ENCODE data around the gene TGM6.

The TGM6 gene

GRCh38 chr20:2380601-2381000 lies at the start of gene TGM6:
Gene TGM6, plus strand, starts transcription at chr20:2380901. Its CDS starts 68 bp downstream, at chr20:2380969.
- no peak for DNase-seq

- DNase-seq: no peak
These were observed 49.6 kb upstream of the TGM6 start for GRCh38 chr20:2331106-2331505.

GRCh38 chr20:2331901-2332565 lies 48.7 kb upstream of the TGM6 start:
- no peak for DNase-seq

- DNase-seq: no peak
These were observed 48.0 kb upstream of the TGM6 start for GRCh38 chr20:2332711-2333110.

- DNase-seq: no peak
These were observed 46.9 kb upstream of the TGM6 start for GRCh38 chr20:2333821-2334220.

- no peak for DNase-seq
These were observed 45.4 kb upstream of the TGM6 start for GRCh38 chr20:2335096-2335870.

DNA sequence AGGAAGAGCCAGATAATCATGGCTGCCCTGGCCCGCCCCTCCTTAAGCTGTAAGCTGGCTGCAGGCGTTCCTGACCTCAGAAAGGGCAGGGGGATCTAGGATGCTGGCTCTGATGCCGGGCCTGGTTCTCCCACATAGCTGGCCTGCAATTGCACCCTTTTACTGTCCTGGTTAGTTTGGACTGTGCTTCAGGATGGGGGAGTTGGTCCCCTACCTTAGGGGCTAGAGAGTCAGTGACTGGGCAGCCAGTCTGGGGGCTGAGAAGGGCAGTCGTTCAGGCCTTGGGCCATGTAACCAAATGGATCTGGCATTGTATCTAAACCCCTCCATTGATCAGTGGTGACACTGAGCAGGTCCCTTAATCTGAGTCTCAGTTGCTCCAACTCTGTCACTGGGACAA lies 44.2 kb upstream of the TGM6 start:
- no peak for DNase-seq

DNA sequence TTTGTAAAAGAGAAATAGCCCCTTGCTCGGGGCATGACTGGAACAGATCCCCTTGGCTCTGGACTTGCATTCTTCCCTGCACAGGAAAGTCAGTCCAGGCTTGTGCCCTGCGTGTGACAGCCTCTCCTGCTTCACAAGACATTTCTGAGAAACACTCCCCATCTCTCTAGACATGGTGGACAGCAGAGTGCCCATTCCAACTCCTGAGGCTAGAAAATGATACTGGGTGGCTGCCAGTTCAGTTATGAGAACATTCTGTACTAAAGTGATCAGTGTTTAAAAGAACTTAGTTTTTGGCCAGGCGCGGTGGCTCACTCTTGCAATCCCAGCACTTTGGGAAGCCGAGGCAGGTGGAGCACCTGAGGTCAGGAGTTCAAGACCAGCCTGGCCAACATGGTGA lies 43.6 kb upstream of the TGM6 start:
- DNase-seq: no peak

DNA sequence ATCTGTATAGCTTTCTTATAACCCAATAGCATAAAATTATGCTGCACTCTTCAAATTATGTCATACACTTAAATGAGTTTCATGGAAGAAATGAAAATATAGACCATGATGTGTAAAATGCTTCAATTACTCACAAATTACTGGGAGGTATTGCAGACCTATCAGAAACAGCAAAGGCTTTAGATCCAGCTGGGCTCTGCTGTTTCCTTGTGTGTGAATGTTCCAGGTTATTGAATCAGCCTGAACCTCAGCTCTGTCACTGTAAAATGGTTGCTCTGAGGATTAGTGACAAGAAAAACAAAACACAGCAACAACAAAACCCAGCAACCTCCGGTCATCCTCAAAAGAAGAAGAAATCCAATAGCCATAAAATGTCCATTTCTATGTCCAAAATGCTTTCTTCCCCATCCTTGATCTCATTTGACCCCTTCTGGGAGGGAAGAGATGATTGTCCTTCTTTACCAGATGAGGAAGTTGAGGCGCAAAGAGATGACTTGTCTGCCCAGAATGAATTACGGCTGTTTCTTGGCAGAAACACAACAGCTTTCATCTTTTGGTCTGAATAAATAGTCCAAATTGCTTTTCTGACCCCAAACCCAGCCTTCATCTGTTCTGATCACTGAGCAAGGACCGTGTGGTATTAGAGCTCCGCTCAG lies 42.2 kb upstream of the TGM6 start:
- no peak for DNase-seq

DNA sequence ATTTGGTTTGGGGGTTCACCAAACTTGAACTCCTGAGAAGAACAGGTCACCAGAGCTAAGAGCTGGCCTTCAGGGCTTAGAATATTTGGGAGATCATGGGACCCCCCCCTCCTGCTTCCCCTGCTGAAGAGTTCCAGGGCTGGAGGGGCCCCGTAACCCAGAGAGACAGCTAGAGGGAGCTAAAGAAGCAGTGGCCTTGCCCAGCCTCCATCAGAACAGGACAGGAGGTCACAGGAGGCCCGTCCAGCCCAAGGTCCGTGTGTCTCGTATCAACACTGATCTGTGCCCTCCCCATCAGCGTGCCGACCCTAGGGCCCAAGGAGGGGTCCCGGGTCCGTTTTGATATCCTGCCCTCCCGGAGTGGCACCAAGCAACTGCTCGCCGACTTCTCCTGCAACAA lies 40.6 kb upstream of the TGM6 start:
- DNase-seq: no peak

DNA sequence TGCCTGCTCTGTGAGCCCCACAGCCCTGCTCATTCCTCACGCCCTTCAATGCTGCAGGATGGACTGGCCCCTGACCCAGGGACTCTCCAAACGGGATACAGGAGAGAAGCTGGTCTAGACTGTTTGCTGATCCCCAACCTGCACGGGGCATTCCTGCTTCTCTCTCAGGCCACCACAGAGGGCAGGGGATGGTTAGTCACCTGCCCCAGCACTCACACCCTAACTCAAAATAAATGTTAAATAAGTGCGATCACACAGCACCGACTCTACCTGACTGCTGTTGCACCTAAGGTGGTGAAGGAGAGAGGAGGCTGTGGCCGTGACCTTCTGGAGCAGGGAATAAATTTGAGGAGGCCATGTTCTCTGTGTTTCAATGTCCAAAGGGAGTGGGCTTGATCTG lies 39.9 kb upstream of the TGM6 start:
- DNase-seq: no peak

DNA sequence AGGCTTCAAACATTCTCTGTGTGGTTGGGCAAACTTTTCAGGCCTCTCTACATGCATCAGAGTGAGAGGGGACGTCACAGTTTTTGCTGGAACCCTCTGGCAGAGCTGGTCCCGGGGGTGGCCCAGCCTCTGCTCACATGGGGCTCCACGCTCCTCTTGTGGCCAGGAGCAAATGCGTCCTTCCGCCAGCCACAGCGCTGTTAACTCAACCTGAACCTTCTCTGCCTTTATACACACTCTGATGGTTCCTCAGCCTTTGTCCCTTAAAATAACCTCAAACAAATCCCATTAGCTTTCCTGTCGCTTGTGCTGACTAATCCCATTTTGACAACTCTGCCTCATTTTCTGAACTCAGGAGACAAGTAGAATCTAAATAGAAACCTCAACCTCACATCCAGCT lies 39.4 kb upstream of the TGM6 start:
- DNase-seq: no peak

GRCh38 chr20:2342243-2342642 lies 38.5 kb upstream of the TGM6 start:
- DNase-seq: no peak

- no peak for DNase-seq
These were observed 34.5 kb upstream of the TGM6 start for GRCh38 chr20:2346188-2346587.

DNA sequence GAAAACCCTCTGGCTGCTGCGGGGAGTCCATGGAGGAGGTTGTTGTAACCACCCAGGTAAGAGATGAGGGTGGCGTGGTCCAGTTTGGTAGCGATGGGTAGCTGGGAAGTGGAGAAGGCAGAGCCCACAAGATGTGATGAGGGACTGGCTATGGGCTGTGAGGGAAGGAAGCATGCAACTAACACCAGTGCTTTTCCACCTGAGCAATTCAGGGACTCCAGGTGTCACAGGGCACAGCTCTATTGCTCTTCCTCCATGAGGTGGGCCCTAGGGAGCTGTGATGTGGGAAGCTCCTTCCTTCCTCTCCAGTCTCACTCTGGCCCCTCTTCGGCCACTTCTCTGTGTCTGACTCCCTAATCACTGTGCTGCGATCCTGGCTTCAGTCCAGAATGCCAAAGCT lies 32.4 kb upstream of the TGM6 start:
- DNase-seq: no peak

DNA sequence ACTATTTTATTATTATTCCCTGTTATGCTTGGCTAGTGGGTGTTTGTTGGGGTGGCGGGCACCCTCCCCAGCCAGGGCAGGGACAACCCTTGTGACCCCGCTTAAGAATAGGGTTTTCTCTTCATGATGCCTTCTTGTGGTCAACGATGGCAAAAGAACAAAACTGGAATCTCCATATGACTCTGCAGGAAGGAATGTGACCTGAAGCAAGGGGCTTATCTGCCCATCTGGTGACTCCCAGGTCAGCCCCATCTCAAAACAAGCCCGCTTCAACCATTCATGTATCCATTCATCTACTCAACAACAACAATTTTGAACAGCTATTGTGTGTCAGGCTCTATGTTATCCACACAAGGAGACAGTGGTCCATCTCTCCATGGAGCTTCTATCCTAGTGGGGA lies 30.9 kb upstream of the TGM6 start:
- no peak for DNase-seq

DNA sequence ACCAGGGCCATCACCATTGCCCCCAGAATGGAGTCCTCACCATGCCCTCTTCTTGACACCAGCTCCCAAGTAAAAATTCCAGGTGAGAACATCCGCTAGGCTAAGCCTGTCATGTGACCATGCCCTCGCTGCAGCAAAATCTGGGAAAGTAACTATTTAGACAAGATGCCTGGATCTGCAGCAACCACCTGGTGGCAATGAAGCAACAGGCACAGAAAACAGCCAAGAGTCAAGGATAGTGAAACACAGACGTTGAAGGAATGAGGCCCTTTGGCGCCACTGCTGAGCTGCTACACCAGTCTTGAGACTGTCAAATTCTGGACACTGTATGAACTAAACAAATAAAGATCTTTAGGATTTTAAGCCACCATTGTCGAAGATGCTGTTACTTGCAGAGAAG lies 30.1 kb upstream of the TGM6 start:
- no peak for DNase-seq

DNA sequence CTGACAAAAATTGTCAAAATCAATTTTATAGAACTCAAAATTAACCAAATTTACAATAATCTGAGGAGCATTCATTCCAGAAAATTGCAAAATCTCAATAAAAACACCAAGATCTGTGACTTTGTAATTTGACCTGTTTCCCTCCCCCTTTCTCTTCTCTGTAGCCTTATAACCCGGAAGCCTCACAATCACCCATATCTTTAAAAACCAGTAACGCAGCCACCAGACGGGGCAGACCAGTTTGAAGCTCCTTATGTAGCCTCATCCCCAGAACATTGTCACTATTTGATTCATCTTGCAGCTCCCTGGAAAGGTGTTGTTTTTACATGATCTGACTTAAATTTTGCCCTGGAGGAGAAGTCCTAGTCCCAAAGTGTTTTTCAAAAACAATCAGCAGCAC lies 27.5 kb upstream of the TGM6 start:
- DNase-seq: no peak

DNA sequence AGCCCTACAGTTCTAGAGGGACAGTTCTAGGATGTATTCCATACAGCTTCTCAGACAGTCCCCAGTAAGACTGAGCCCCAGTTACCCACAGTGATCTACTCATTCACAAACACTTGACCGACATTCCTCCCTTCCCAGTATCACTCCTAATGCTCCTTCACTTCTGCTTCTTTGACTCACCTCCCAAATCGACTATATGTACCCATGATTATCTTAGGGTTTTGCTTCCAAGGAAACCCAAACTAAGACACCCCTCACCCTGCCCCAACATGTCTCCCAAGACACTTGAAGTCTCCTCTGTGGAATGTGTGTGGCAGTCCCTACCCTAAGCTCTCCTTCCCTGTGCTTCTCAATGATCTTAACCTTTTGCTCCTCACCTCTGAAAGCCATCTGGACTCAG lies 23.6 kb upstream of the TGM6 start:
- no peak for DNase-seq

DNA sequence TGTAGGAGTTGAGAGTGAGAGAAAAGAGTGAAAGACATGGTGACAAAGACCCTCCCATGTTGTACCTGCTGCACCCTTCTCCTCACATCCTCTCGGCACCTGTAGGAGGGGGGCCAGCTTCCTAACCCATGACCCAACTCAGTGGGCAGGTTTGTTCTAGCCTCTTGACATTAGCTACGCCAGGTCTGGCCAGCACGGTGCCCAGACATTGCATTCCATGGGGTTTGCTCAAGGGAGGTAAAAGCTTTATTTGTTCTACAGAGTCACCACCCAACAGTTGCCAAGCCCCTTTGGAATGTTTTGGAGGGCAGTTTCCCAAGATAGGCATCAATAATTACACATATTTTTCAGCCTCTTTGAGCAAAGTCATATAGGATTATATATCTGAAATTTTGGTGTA lies 22.7 kb upstream of the TGM6 start:
- no peak for DNase-seq

DNA sequence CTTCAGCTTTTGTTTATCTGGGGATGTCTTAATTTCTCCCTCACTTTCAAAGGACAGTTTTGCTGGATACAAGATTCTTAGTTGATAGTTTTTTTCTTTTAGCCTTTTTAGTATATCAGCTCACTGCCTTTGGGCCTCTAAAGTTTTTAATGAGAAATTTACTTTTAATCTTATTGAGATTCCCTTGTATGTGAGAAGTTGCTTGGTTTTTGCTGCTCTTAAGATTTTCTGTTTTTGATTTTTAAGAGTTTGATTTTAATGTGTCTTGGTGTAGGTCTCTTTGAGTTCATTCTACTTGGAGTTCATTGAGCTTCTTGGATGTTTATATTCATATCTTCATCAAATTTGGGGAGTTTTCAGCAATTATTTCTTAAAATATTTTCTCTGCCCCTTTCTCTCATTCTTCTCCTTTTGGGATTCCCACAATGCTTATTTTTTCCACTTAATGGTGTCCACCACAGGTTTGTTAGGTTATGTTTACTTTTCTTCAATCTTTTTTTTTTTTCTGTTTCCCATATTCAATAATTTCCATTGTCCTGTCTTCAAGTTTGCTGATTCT lies 19.6 kb upstream of the TGM6 start:
- no peak for DNase-seq

- DNase-seq: no peak
These were observed 17.5 kb upstream of the TGM6 start for GRCh38 chr20:2363187-2363586.

GRCh38 chr20:2363587-2363986 lies 17.1 kb upstream of the TGM6 start:
- DNase-seq: no peak

- DNase-seq: no peak
These were observed 16.7 kb upstream of the TGM6 start for GRCh38 chr20:2364044-2364443.
